GM23338 (cell line): ENCODE data around the gene EPGN. TPM values are rescaled to one million over a fixed set of nuclear protein-coding genes. Genes with fewer than 3 reads are reported as not detected.

Experiments
- ATAC-seq: fragments of 200-7000 bp; cut with Tn5 transposase; 3 replicates; pipeline ENCODE4 v1.9.1; 2020
- DNase-seq: peaks from one replicate; pipeline ENCODE4 v3.0.0-alpha.2; 2015; ENCODE audit warnings: low spot score
- H2AFZ ChIP-seq: fragments of 200-600 bp; sonication (generic); 2 replicates; pipeline ENCODE4 v1.8.0; 2016; ENCODE audit warnings: antibody characterized with exemption, mild to moderate bottlenecking, moderate library complexity
- H3F3A ChIP-seq: fragments of 200-600 bp; sonication (generic); replicated peaks from 2 replicates; pipeline ENCODE4 v1.8.0; 2017; ENCODE audit warnings: antibody characterized with exemption, mixed run types, low read depth
- H3K27ac ChIP-seq: fragments of 200-600 bp; sonication (generic); 2 replicates; pipeline ENCODE4 v1.6.1; 2016; ENCODE audit warnings: low read depth
- H3K27me3 ChIP-seq: fragments of 200-600 bp; sonication (generic); 2 replicates; pipeline ENCODE4 v1.8.0; 2016; ENCODE audit warnings: mild to moderate bottlenecking, mixed run types, moderate library complexity; ENCODE audit not compliant: insufficient read depth
- H3K36me3 ChIP-seq: fragments of 200-600 bp; sonication (generic); 2 replicates; pipeline ENCODE4 v1.8.0; 2016; ENCODE audit warnings: mild to moderate bottlenecking; ENCODE audit not compliant: insufficient read depth
- H3K4me1 ChIP-seq: fragments of 200-600 bp; sonication (generic); 2 replicates; pipeline ENCODE4 v1.8.0; 2016; ENCODE audit warnings: mild to moderate bottlenecking, moderate library complexity; ENCODE audit not compliant: insufficient read depth
- H3K4me2 ChIP-seq: fragments of 200-600 bp; sonication (generic); 2 replicates; pipeline ENCODE4 v1.7.1; 2017; ENCODE audit warnings: mixed run types
- H3K4me3 ChIP-seq: fragments of 200-600 bp; sonication (generic); 2 replicates; pipeline ENCODE4 v1.6.1; 2016; ENCODE audit warnings: mixed run types
- H3K79me2 ChIP-seq: fragments of 200-600 bp; sonication (generic); replicated peaks from 2 replicates; pipeline ENCODE4 v1.8.0; 2017; ENCODE audit warnings: mild to moderate bottlenecking; ENCODE audit not compliant: insufficient read depth
- H3K9me2 ChIP-seq: fragments of 200-600 bp; sonication (generic); 2 replicates; pipeline ENCODE4 v1.8.0; 2017; ENCODE audit not compliant: insufficient read depth
- H4K20me1 ChIP-seq: fragments of 200-600 bp; sonication (generic); replicated peaks from 2 replicates; pipeline ENCODE4 v1.8.0; 2017; ENCODE audit warnings: mild to moderate bottlenecking; ENCODE audit not compliant: insufficient read depth
- H3K27ac Mint-ChIP-seq: 2 replicates; pipeline ENCODE4 v1.8.0; 2020; ENCODE audit warnings: inconsistent platforms, mild to moderate bottlenecking, moderate library complexity, mixed read lengths
- H3K27me3 Mint-ChIP-seq: 3 replicates; pipeline ENCODE4 v1.8.0; 2022; ENCODE audit warnings: low read depth, mild to moderate bottlenecking, moderate library complexity, mixed read lengths, inconsistent platforms; ENCODE audit not compliant: insufficient read depth, poor library complexity
- H3K36me3 Mint-ChIP-seq: 3 replicates; pipeline ENCODE4 v1.8.0; 2021; ENCODE audit warnings: low read depth, mild to moderate bottlenecking, inconsistent platforms, moderate library complexity, mixed read lengths
- H3K4me1 Mint-ChIP-seq: 3 replicates; pipeline ENCODE4 v1.8.0; 2020; ENCODE audit warnings: mild to moderate bottlenecking, inconsistent platforms, mixed read lengths
- H3K4me3 Mint-ChIP-seq: 3 replicates; pipeline ENCODE4 v1.8.0; 2021; ENCODE audit warnings: moderate library complexity, mild to moderate bottlenecking, inconsistent platforms, mixed read lengths
- H3K9me3 Mint-ChIP-seq: 3 replicates; pipeline ENCODE4 v1.8.0; 2020; ENCODE audit warnings: moderate library complexity, mild to moderate bottlenecking, inconsistent platforms, mixed read lengths
- CREB1 ChIP-seq: fragments of 250-450 bp; sonication (Bioruptor Pico); IDR thresholded peaks from 2 replicates; pipeline ENCODE4 v1.5.0; 2020; ENCODE audit warnings: low read depth, mild to moderate bottlenecking, moderate library complexity
- EZH2phosphoT487 ChIP-seq: fragments of 200-600 bp; sonication (generic); IDR thresholded peaks from one replicate; pipeline ENCODE4 v1.8.1; 2018; ENCODE audit warnings: antibody characterized with exemption; ENCODE audit not compliant: unreplicated experiment
- JUNB ChIP-seq: IDR thresholded peaks from one replicate; pipeline ENCODE4 v1.6.1; 2016; ENCODE audit warnings: antibody characterized with exemption; ENCODE audit not compliant: unreplicated experiment
- REST ChIP-seq: IDR thresholded peaks from one replicate; pipeline ENCODE4 v1.6.1; 2018; ENCODE audit warnings: antibody characterized with exemption; ENCODE audit not compliant: unreplicated experiment
- ZNF114 ChIP-seq: fragments of 250-450 bp; sonication (Bioruptor Pico); IDR thresholded peaks from 2 replicates; pipeline ENCODE4 v1.5.0; 2020; ENCODE audit warnings: mild to moderate bottlenecking, moderate library complexity
- ZNF331 ChIP-seq: fragments of 250-450 bp; sonication (Bioruptor Pico); IDR thresholded peaks from 2 replicates; pipeline ENCODE4 v1.5.0; 2020; ENCODE audit warnings: low read depth, mild to moderate bottlenecking, moderate library complexity
- ZNF462 ChIP-seq: fragments of 250-450 bp; sonication (Bioruptor Pico); IDR thresholded peaks from 2 replicates; pipeline ENCODE4 v1.5.0; 2020; ENCODE audit warnings: mild to moderate bottlenecking, moderate library complexity
- polyA plus RNA-seq: library from polyadenylated mRNA; unstranded; fragments of >200 nt; fragmentation: Nextera tagmentation; extraction: Ambion mirVana; gene quantifications from 2 replicates; pipeline ENCODE4 v1.2.1, GENCODE V29; 2016
- total RNA-seq: library from RNA; depleted of rRNA; stranded (reverse); fragments of >200 nt; shearing (Covaris generic); gene quantifications from 2 replicates; pipeline ENCODE4 v1.2.3, GENCODE V29; 2014

Gene EPGN
- total and polyA plus RNA-seq, 2 experiments from 2014 or later, result not detected

DNA sequence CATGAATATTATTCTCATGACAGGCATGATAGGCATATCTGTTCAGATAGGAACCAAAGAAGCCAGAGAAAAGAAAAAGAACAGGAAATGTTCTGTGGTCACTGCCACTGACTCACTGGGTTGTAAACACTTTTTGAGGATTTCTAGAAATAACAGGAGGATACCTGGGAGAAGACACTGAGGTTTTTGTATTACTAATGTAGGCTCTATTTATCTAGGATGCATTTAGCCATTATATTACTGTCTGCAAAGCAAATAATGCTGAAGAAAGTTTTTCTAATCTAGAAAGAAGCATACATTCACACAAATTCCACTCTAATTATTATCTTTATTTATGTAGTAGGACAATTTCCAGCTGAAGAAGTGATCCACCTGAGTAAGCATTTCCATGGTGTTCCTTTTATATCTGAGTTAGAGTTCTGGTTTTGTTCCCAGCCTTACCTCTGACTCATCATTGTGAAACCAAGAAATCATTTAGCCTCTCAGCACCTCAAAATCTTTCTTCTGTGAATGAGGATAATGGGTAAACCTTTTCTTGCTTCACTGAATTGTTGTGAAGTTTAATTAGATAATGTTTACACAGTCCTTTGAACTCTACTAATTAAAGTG lies 40.2 kb upstream of the EPGN start:
- Mint-ChIP-seq H3K4me3 (no peak overlapping the region), H3K9me3 (no peaks in the 10 kb centered on the region), H3K27ac (no peak overlapping the region), H3K4me1 (no peaks in the 10 kb centered on the region), H3K27me3 (no peaks in the 10 kb centered on the region), H3K36me3 (no peaks in the 10 kb centered on the region; the same call in 2 of the 3 replicates)
- H4K20me1 ChIP-seq, result no peaks in the 10 kb centered on the region
- no peak overlapping the region for H3K4me3 ChIP-seq
- H3F3A ChIP-seq, result no peaks in the 10 kb centered on the region
- H2AFZ ChIP-seq, result no peak overlapping the region
- no peaks in the 10 kb centered on the region for H3K79me2 ChIP-seq
- H3K4me1 ChIP-seq, result no peaks in the 10 kb centered on the region
- no peaks in the 10 kb centered on the region for H3K27me3 ChIP-seq
- H3K27ac ChIP-seq, result no peak overlapping the region
- no peak for ATAC-seq
- no peaks in the 10 kb centered on the region for H3K36me3 ChIP-seq
- H3K4me2 ChIP-seq, result no peak overlapping the region
- no peak for TF ChIP-seq EZH2phosphoT487
- TF ChIP-seq ZNF331 (CRISPR knock-in tag), result no peak
- TF ChIP-seq REST, result no peak
- no peaks in the 10 kb centered on the region for H3K9me2 ChIP-seq
- no peak for DNase-seq

DNA sequence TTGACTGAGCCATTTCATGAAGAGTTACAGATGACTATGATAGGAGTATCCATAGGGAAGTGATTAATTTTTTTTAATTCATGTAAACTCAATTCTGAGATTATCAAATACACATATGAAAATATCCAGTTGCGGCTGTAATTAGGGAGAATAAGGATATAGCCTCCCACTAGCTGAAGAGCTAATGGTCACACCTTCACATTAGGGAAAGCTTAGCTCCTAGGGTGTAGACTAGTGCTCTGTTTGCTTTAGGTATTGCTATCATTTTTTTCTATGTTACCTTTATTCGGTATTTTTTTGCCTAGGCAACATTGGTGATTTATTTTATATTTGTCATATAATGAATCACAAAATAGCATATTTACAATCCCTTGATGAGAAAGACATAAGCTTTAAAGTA lies 39.6 kb upstream of the EPGN start:
- H3K79me2 ChIP-seq, result no peaks in the 10 kb centered on the region
- H3K4me2 ChIP-seq, result no peak overlapping the region
- no peaks in the 10 kb centered on the region for H3K27me3 Mint-ChIP-seq
- H3F3A ChIP-seq, result no peaks in the 10 kb centered on the region
- no peaks in the 10 kb centered on the region for H3K27me3 ChIP-seq
- H3K27ac ChIP-seq, result no peak overlapping the region
- H3K4me1 ChIP-seq, result no peaks in the 10 kb centered on the region
- DNase-seq (no peak), ATAC-seq (no peak)
- no peak overlapping the region for H2AFZ ChIP-seq
- H3K9me3 Mint-ChIP-seq, result no peaks in the 10 kb centered on the region
- H3K4me3 ChIP-seq, result no peak overlapping the region
- H3K9me2 ChIP-seq, result no peaks in the 10 kb centered on the region
- H3K36me3 Mint-ChIP-seq, result no peaks in the 10 kb centered on the region; the same call in 2 of the 3 replicates
- H3K27ac Mint-ChIP-seq, result no peak overlapping the region
- no peak overlapping the region for H3K4me3 Mint-ChIP-seq
- H4K20me1 ChIP-seq, result no peaks in the 10 kb centered on the region
- no peaks in the 10 kb centered on the region for H3K36me3 ChIP-seq
- H3K4me1 Mint-ChIP-seq, result no peaks in the 10 kb centered on the region
- TF ChIP-seq EZH2phosphoT487 (no peak), REST (no peak), CREB1 (no peak), ZNF462 (no peak), JUNB (no peak), ZNF331 (CRISPR knock-in tag) (no peak), ZNF114 (CRISPR knock-in tag) (no peak)
